Stimulated activated naive CD8-positive, alpha-beta T cell treated with anti-CD3 and anti-CD28 coated beads, Interleukin-15, Interleukin-2, amounts not matched to agents 100 ng/mL and 50 ng/mL, for 24 hours (primary cell): Measurements from ENCODE around the gene APBB3.
"Not testable (repeated sequence)": the region's sequence is repeated elsewhere in the genome, so short reads cannot be mapped to it uniquely, and the experiment has no call there.

Source experiments
- H3K27ac Mint-ChIP-seq: one replicate; pipeline ENCODE4 v1.8.0; 2021; ENCODE audit warnings: mild to moderate bottlenecking, mixed read lengths
- H3K27me3 Mint-ChIP-seq: one replicate; pipeline ENCODE4 v1.8.0; 2021; ENCODE audit warnings: mixed read lengths
- H3K36me3 Mint-ChIP-seq: one replicate; pipeline ENCODE4 v1.8.0; 2021; ENCODE audit warnings: low read depth, mixed read lengths
- H3K4me1 Mint-ChIP-seq: one replicate; pipeline ENCODE4 v1.8.0; 2021; ENCODE audit warnings: low read depth, mixed read lengths
- H3K4me3 Mint-ChIP-seq: one replicate; pipeline ENCODE4 v1.8.0; 2021; ENCODE audit warnings: mild to moderate bottlenecking, mixed read lengths
- H3K9me3 Mint-ChIP-seq: one replicate; pipeline ENCODE4 v1.8.0; 2021; ENCODE audit warnings: mixed read lengths

Gene APBB3

GRCh38 chr5:140591747-140592372, 27.5 kb upstream of the APBB3 start:
- no peaks in the 10 kb centered on the region for H3K36me3 Mint-ChIP-seq
- H3K27me3 Mint-ChIP-seq: no peaks in the 10 kb centered on the region
- H3K4me3 Mint-ChIP-seq: no peak overlapping the region
- H3K9me3 Mint-ChIP-seq: no peaks in the 10 kb centered on the region
- H3K4me1 Mint-ChIP-seq: peaks cover 5% of the 10 kb centered on the region
- H3K27ac Mint-ChIP-seq: no peak overlapping the region

- Mint-ChIP-seq H3K4me1 (peaks cover 4% of the 10 kb centered on the region), H3K36me3 (no peaks in the 10 kb centered on the region)
Observed at GRCh38 chr5:140590861-140591260, 26.5 kb upstream of the APBB3 start.

DNA sequence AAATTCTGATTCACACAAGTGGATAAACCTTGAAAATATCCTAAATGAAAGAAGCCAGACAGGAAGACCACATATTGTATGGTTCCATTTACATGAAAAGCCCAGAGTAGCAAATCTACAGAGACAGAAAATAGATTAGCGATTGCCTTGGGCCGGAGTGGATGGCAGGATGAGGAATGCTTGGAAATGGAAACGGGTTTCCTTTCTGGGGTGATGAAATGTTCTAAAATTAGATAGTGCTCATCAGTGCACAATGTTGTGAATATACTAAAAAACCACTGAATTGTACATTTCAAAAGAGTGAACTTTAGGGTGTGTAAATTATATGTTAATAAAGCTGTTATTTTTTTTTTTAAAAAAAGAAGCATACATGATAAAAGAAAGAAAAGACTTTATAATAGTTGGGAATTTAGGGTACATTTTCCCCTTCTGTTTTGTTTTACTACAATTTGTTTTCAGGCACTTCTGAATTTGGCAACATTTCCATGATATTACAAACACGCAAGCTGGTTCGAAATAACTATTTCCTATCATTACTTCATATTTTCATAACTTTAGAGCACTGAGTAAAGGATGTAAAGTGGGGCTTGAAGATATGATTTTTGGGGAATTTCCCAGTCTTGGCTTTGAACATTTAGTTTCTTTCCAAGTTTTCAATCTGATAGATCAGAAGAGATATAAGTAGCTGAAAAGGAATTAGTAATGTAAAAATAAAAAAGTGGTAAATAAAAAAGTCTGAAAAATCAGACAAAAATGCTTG, 24.1 kb upstream of the APBB3 start:
- Mint-ChIP-seq H3K4me3 (no peak overlapping the region), H3K9me3 (no peaks in the 10 kb centered on the region), H3K27me3 (peaks cover 4% of the 10 kb centered on the region), H3K36me3 (no peaks in the 10 kb centered on the region), H3K27ac (no peak overlapping the region), H3K4me1 (no peaks in the 10 kb centered on the region)

More at GRCh38 chr5:140590861-140591260, 26.5 kb upstream of the APBB3 start:
- Mint-ChIP-seq H3K27me3 (no peaks in the 10 kb centered on the region), H3K4me3 (no peak overlapping the region), H3K27ac (no peak overlapping the region), H3K9me3 (no peaks in the 10 kb centered on the region)

DNA sequence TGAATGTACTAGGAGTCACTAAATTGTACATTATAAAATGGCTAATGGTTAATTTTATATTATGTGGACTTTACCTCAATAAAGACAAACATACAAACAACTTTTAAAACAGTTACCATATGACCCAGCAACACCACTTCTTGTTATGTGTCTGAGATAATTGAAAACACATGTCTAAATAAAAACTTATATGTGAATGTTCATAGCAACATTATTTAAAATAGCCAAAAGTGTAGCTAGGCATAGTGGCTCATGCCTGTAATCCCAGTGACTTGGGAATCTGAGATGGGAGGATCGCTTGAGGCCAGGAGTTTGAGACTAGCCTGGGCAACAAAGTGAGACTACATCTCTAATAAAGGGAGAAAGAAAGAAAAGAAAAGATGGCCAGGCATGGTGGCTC, 23.1 kb upstream of the APBB3 start:
- no peaks in the 10 kb centered on the region for H3K36me3 Mint-ChIP-seq
- no peaks in the 10 kb centered on the region for H3K4me1 Mint-ChIP-seq
- no peak overlapping the region for H3K27ac Mint-ChIP-seq
- no peak overlapping the region for H3K4me3 Mint-ChIP-seq
- H3K9me3 Mint-ChIP-seq: no peaks in the 10 kb centered on the region
- H3K27me3 Mint-ChIP-seq: peaks cover 11% of the 10 kb centered on the region

DNA sequence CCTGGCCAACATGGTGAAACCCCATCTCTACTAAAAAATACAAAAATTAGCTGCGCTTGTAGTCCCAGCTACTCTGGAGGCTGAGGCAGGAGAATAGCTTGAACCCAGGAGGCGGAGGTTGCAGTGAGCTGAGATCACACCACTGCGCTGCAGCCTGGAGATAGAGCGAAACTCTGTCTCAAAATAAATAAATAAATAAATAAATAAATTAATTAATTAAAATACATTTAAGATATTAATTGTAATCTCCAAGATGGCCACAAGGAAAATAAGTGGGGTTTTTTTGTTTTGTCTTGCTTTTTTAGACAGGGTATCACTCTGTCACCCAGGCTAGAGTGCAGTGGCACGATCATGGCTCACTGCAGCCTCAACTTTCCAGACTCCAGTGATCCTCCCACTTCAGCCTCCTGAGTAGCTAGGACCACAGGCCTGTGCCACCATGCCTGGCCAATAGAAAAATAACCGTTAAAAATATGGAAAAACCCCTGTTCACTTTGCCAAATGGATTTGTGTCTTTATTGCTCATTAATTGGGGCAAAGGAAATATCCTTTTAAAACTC, 14.9 kb upstream of the APBB3 start:
- not testable (repeated sequence) for H3K9me3 Mint-ChIP-seq, H3K36me3 Mint-ChIP-seq, H3K4me1 Mint-ChIP-seq, H3K4me3 Mint-ChIP-seq, H3K27ac Mint-ChIP-seq
- H3K27me3 Mint-ChIP-seq: peaks cover 17% of the 10 kb centered on the region

GRCh38 chr5:140576776-140577201, 12.4 kb upstream of the APBB3 start:
- Mint-ChIP-seq H3K36me3 (no peaks in the 10 kb centered on the region), H3K27me3 (peaks cover 6% of the 10 kb centered on the region), H3K27ac (no peak overlapping the region), H3K9me3 (no peaks in the 10 kb centered on the region), H3K4me3 (no peak overlapping the region), H3K4me1 (no peaks in the 10 kb centered on the region)

GRCh38 chr5:140575309-140575708, 10.9 kb upstream of the APBB3 start:
- Mint-ChIP-seq H3K27me3 (no peaks in the 10 kb centered on the region), H3K4me1 (peaks cover 1% of the 10 kb centered on the region), H3K36me3 (peaks cover 7% of the 10 kb centered on the region), H3K9me3 (no peaks in the 10 kb centered on the region), H3K27ac (no peak overlapping the region), H3K4me3 (no peak overlapping the region)

- Mint-ChIP-seq H3K27me3 (no peaks in the 10 kb centered on the region), H3K4me1 (peaks cover 12% of the 10 kb centered on the region), H3K9me3 (no peaks in the 10 kb centered on the region), H3K4me3 (no peak overlapping the region), H3K36me3 (peaks cover 9% of the 10 kb centered on the region), H3K27ac (no peak overlapping the region)
Observed at GRCh38 chr5:140574165-140574564, 9.8 kb upstream of the APBB3 start.

GRCh38 chr5:140573683-140574082, 9.3 kb upstream of the APBB3 start:
- Mint-ChIP-seq H3K9me3 (no peaks in the 10 kb centered on the region), H3K27me3 (no peaks in the 10 kb centered on the region), H3K4me3 (no peak overlapping the region), H3K4me1 (peaks cover 17% of the 10 kb centered on the region), H3K36me3 (peaks cover 13% of the 10 kb centered on the region), H3K27ac (no peak overlapping the region)

- H3K27ac Mint-ChIP-seq: peak overlapping the region; percentile 60
- H3K36me3 Mint-ChIP-seq: peaks cover 37% of the 10 kb centered on the region
- no peak overlapping the region for H3K4me3 Mint-ChIP-seq
- H3K9me3 Mint-ChIP-seq: no peaks in the 10 kb centered on the region
- peaks cover 35% of the 10 kb centered on the region for H3K4me1 Mint-ChIP-seq
- no peaks in the 10 kb centered on the region for H3K27me3 Mint-ChIP-seq
Observed at GRCh38 chr5:140571105-140571504, 6.7 kb upstream of the APBB3 start.

GRCh38 chr5:140570488-140570887, 6.1 kb upstream of the APBB3 start:
- Mint-ChIP-seq H3K27ac (no peak overlapping the region), H3K9me3 (no peaks in the 10 kb centered on the region), H3K4me3 (no peak overlapping the region), H3K36me3 (peaks cover 41% of the 10 kb centered on the region), H3K27me3 (no peaks in the 10 kb centered on the region), H3K4me1 (peaks cover 42% of the 10 kb centered on the region)

DNA sequence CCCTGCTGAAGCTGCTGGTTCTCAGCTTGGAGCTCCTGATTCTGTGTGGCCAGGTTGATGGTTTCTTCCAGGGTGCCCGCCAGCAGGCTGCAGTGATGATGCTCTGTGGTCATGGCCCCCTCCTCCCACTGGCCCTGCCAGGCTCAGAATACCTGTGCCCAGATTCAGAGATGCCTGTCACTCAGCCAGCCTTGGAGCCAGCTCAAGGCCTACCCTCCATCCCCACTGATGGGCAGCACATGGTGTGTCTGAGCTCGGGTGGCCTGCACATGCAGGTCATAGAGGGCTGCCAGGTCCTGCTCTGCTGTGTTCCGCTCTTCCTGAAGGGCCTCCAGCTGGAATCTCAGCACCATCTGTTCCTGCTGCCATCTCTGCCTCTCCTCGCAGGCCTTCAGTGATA, 5.7 kb upstream of the APBB3 start:
- Mint-ChIP-seq H3K4me1 (peaks cover 46% of the 10 kb centered on the region), H3K27me3 (no peaks in the 10 kb centered on the region), H3K27ac (peak overlapping the region; percentile 95), H3K9me3 (no peaks in the 10 kb centered on the region), H3K36me3 (peaks cover 46% of the 10 kb centered on the region), H3K4me3 (no peak overlapping the region)

DNA sequence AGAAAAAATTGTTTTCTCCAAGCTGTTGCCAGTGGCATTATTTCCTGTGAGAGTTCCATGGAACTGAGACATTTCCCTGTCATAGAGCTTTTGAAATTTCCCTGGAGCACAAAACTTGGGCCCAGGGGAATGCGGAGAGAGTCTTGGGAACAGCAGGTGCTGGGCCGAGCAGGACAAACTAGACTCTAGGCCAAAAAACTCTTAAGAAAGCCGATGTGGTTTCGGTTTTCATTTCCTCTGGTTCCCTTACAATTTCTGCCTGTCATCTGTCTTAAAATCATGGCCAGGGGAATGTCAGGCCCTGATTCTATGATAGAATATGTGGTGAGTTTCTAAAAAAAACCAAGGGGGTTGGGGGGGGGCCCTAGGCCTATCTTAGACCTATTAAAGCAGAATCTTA, 4.8 kb upstream of the APBB3 start:
- Mint-ChIP-seq H3K9me3 (no peaks in the 10 kb centered on the region), H3K27ac (peak overlapping the region; percentile 95), H3K36me3 (peaks cover 50% of the 10 kb centered on the region), H3K4me1 (peaks cover 46% of the 10 kb centered on the region), H3K27me3 (no peaks in the 10 kb centered on the region), H3K4me3 (peak overlapping the region; percentile 74)

- H3K4me1 Mint-ChIP-seq: peaks cover 52% of the 10 kb centered on the region
- H3K36me3 Mint-ChIP-seq: peaks cover 50% of the 10 kb centered on the region
- H3K4me3 Mint-ChIP-seq: peak overlapping the region; percentile 74
- H3K27me3 Mint-ChIP-seq: no peaks in the 10 kb centered on the region
- H3K9me3 Mint-ChIP-seq: no peaks in the 10 kb centered on the region
- peak overlapping the region; percentile 95 for H3K27ac Mint-ChIP-seq
Observed at GRCh38 chr5:140568443-140569063, 4.2 kb upstream of the APBB3 start.

DNA sequence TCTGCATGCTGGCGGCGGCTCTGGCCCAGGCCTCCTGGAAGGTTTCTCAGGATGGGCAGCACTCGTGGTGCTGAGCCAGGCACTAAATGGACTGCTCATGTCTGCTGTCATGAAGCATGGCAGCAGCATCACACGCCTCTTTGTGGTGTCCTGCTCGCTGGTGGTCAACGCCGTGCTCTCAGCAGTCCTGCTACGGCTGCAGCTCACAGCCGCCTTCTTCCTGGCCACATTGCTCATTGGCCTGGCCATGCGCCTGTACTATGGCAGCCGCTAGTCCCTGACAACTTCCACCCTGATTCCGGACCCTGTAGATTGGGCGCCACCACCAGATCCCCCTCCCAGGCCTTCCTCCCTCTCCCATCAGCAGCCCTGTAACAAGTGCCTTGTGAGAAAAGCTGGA, 3.5 kb upstream of the APBB3 start:
- peaks cover 50% of the 10 kb centered on the region for H3K36me3 Mint-ChIP-seq
- peaks cover 58% of the 10 kb centered on the region for H3K4me1 Mint-ChIP-seq
- no peak overlapping the region for H3K4me3 Mint-ChIP-seq

More for the DNA sequence above, 3.5 kb upstream of the APBB3 start:
- no peaks in the 10 kb centered on the region for H3K9me3 Mint-ChIP-seq
- no peaks in the 10 kb centered on the region for H3K27me3 Mint-ChIP-seq
- no peak overlapping the region for H3K27ac Mint-ChIP-seq
